Activated CD4-positive, CD25-positive, alpha-beta regulatory T cell treated with anti-CD3 and anti-CD28 coated beads, Interleukin-2, amount 50 U/mL, for 72 hours (primary cell): ENCODE results near the gene GPATCH3.
A peak's percentile ranks its signal among the peaks of the same experiment; 100 is the strongest.
"Not testable (repeated sequence)": the region's sequence is repeated elsewhere in the genome, so short reads cannot be mapped to it uniquely, and the experiment has no call there.

ENCODE experiments used
- DNase-seq: peaks from one replicate; pipeline ENCODE4 v3.0.0; 2021

GPATCH3 gene, protein sequence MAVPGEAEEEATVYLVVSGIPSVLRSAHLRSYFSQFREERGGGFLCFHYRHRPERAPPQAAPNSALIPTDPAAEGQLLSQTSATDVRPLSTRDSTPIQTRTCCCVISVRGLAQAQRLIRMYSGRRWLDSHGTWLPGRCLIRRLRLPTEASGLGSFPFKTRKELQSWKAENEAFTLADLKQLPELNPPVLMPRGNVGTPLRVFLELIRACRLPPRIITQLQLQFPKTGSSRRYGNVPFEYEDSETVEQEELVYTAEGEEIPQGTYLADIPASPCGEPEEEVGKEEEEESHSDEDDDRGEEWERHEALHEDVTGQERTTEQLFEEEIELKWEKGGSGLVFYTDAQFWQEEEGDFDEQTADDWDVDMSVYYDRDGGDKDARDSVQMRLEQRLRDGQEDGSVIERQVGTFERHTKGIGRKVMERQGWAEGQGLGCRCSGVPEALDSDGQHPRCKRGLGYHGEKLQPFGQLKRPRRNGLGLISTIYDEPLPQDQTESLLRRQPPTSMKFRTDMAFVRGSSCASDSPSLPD

DNA sequence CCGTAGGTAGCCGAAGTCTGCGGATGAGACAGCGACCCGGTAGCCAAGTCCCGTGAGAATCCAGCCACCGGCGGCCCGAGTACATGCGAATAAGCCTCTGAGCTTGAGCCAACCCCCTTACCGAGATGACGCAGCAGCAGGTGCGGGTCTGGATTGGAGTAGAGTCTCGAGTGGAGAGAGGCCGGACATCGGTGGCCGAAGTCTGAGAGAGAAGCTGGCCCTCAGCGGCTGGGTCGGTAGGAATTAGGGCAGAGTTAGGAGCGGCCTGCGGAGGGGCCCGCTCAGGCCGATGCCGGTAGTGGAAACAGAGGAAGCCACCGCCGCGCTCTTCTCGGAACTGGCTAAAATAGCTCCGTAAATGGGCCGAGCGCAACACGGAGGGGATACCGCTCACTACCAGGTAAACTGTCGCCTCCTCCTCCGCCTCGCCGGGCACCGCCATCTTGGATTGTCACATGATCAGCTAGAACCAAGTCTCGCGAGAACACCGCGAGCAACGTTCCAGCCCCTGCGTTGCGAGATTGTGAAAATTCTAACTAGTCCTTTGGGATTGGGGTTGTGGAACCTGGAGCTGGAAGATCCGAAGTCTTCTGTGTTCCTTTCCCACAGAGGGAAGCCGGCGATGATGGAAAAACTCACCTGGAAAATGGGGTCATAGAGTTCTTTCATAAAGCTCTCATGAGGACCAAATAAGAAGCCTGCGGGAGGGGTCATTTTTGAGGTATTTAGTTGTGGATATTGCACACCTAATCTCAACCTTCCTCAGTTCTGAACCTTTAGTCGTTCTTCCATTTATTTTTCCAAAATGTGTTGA lies at the start of gene GPATCH3:
GPATCH3 (minus strand) TSS at position 467 of the 814 bp plus-strand sequence; CDS start at position 442, 25 bp downstream.
- peak; percentile 86 for DNase-seq

DNA sequence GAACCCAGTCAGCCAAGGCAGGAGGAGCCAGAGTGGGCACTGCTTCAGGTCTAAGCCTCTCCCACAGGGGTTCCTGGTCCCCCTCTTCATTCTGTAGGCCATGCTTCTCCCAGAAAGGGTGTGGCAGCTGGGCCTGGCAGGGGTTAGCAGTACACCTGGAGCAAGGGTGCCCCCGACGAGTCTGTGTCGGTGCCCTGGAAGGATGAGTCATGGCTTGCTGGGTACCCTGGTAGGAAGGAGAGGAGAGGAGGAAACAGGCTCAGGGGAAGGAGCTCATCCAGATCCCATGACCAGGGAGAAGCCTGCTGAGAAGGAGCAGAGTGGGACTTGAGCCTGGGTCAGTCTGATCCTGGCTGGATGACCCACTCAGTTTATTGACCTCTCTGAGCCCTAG lies 49.7 kb upstream of the GPATCH3 start:
- no peak for DNase-seq

DNA sequence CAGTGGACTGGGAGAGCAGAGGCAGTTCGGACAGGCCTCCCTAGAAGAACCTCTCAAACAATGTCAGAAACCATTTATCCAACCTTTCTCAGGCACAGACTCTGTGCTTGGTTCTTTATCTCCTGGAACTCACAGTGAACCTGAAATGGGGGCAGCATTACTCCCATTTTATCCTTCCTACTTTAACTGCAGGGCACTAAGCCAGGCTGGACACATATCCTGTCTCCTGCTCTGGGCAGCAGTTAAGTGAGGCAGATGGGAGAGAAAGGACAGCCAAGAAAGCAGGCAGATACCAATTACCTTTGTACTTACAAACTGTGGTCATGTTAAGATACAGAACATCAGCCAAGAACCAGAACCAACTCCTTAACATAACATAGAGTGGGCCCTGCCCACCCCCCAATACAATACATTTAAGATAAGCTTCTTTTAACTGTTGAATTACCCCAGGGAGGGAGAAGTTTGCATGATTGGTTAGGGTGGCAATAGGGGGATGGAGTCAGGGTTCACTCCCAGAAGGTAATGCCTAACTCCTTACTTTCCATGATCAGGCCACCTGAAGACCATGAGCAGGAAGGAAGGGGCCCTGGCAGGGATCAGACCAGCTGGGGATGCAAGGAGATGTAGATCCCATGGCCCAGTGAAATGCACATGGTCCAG lies 49.1 kb upstream of the GPATCH3 start:
- no peak for DNase-seq

DNA sequence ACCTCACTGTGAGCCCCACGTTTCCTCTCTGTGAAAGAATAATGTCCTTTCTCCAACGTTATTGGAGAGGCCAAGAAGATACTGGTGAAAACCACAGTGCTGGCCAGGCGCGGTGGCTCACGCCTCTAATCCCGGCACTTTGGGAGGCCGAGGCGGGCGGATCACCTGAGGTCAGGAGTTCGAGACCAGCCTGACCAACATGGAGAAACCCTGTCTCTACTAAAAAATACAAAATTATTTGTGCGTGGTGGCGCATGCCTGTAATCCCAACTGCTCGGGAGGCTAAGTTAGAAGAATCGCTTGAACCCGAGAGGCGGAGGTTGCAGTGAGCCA lies 48.4 kb upstream of the GPATCH3 start:
- DNase-seq: not testable (repeated sequence)

DNA sequence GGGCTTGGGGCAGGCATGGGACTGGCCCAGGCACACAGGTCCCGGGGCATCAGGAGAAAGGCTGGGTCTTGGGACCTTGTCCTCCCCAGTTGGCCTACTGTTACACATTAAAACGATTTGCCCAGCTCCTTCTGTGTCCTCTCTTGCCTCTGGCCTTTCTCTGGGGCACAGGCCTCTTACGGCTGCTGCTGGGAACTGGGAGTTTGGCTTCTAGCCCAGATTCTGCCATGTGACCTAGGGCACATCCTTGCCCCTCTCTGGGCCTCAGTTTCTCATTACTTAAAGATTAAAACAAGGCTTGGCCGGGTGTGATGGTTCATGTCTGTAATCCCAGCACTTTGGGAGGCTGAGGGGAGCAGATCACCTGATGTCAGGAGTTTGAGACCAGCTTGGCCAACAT lies 46.0 kb upstream of the GPATCH3 start:
- no peak for DNase-seq

DNA sequence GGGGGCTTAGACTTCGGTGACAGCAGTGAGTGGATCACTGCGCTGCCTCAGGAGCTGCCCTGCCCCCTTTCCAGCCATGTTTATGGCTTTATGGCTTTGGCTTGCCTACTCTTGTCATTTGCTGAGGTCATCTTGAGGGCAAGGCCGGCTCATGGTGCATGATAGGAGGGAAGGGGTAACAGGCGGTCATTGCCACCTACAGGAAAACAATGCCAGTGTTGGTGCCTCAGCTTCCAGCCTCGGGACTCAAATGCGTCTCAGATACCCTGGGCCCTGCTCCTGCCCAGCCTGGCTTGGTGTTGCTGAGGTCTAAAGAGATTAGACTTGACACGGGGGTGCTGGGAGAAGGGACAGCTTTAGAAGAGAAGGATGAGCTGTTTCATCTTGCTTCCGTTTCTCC lies 45.5 kb upstream of the GPATCH3 start:
- no peak for DNase-seq

DNA sequence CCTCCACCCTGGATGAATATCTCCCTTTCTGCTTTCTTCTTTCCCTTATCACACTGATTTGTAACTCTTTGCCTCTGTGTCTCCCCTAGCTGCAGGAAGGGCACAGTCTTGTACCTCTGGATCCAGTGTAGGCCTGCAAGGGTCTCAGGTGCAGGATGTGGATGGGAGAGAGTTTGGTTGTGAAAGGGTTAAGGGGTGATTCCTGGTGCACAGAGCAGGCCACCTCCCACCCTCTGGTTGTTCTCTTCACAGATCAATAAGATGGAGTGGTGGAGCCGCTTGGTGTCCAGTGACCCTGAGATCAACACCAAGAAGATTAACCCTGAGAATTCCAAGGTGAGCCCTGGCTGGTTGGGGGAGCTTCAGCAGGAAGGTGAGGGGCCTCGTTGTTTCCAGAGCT lies 44.9 kb upstream of the GPATCH3 start:
- no peak for DNase-seq

DNA sequence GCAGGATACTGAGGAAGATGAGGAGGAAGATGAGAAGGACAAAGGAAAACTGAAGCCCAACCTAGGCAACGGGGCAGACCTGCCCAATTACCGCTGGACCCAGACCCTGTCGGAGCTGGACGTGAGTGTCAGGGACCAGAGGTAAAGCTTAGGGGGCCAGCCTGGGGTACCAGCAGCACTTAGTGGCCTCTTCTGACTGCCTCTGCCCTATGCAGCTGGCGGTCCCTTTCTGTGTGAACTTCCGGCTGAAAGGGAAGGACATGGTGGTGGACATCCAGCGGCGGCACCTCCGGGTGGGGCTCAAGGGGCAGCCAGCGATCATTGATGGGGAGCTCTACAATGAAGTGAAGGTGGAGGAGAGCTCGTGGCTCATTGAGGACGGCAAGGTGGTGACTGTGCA lies 42.4 kb upstream of the GPATCH3 start:
- no peak for DNase-seq

DNA sequence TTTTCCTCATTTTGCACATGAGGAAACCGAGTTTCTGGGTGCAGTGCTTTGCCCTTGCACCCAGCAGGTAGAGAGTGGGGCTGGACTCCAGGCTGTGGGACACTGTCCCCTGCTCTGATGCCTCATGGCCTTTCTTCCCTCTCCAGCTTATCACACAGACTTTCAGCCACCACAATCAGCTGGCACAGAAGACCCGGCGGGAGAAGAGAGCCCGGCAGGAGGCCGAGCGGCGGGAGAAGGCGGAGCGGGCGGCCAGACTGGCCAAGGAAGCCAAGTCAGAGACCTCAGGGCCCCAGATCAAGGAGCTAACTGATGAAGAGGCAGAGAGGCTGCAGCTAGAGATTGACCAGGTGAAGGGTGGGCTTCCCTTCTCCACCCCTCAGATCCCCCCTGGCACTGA lies 41.0 kb upstream of the GPATCH3 start:
- no peak for DNase-seq

DNA sequence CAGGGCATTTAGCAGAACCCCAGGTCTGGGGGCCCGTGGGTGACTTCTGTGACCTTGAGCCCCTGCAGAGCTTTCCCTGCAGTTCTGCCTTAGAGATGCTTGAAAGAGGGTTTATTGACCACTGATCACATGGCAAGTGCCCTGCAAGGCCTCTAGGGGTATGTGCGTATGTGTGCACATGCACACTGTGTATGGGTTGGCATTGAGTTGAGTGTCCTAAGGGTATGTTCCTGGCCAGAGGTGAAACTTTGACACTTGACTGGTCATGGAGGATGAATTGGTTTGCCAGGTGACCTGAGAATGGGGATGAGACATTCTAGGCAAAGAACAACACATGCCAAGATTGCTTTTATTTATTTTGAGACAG lies 38.4 kb upstream of the GPATCH3 start:
- no peak for DNase-seq

DNA sequence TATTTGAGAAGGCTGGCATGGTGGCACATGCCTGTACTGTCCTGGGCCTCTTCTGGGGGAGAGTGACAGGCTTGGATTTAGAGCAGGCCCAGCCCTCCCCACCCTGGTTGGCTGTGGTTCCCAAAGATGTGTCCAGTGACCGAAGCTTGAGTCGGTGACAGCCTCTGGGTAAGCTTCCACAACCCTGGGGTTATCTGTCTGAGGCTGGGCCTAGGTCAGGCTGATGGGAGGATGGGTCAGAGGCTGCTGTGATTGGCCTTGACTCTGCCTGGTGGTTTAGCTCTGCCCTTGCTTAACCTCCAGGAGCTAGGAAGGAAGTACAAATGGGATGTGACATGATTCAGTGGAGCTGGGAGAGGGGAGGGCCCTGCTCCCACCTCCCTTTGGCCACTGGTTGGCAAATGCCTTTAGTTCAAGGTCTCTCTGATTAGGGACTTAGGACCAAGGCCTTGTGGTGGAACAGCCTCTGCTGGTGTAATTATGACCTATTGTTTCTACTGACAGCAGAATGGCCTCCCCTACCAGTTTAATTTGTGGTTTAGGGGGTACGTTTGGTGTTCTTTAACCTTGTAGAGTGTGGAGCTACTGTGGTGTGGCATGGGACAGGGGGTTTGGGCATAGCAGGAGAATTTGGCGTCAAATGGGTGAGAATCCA lies 37.9 kb upstream of the GPATCH3 start:
- DNase-seq: no peak

DNA sequence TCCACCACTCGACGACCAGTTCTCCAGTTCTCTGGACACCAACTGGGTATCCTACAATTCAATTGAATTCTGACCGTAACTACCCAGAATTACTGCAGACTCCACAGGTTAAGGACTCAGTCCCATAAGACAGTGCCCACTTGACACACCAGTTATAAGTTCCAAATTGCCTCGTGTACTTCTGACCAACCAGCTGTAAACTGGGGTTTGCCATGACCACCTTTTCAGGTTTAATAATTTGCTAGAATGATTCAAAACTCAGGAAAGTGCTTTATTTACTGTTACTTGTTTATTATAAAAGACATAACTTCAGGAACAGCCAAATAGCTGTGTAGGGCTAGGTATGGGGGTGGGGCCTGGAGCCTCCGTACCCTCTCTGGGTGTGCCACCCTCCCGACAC lies 36.6 kb upstream of the GPATCH3 start:
- DNase-seq: no peak

DNA sequence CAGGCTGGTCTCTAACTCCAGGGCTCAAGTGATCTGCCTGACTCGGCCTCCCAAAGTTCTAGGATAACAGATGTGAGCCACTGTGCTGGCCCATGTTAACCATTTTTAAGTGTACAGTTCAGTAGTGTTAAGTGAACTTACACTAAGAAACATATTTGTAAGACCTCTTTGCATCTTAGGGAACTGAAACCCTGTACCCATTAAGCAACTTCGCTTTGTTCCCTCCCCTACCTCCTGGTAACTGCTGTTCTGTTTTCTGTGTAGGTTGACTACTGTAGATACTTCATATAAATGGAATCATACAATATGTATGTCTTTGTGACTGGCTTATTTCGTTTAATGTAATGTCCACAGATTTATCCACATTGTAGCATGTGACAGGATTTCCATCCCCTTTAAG lies 32.3 kb upstream of the GPATCH3 start:
- DNase-seq: no peak

DNA sequence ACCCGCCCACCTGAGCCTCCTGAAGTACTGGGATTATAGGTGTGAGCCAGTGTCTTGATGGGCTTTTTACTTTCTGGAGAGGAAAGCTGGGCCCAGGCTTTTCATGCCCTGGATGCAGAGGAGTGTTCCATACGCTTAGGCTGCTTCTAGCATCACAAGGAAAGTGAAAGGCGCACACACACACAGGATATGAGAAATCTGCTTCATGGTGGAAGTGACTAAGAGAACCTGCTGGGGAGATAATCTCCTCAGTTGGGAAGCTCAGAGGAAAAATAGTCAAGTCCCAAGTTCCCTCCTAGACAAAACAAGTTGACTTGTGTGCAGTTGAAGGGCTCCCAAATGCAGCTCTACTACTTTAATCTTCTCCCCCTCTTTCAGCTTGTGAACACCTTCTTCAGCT lies 23.4 kb upstream of the GPATCH3 start:
- no peak for DNase-seq

DNA sequence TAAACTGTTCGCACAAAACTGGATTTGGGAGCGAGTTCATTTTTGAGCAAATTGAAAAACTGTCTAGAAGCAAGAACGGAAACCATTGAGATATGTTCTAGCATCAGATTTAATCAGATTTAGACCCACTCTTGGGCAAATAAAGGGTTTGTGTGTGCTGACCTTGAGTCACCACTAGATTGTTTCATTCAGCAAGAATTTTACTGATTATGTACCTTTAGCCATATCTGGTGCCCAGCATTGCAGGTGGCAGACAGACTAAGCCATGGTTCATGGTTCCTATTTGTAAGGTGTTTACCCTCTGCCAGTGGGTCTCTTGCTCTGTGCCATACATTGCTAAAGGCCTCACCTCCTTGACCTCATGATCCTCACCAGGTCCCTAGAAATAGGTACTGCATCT lies 22.6 kb upstream of the GPATCH3 start:
- DNase-seq: no peak

DNA sequence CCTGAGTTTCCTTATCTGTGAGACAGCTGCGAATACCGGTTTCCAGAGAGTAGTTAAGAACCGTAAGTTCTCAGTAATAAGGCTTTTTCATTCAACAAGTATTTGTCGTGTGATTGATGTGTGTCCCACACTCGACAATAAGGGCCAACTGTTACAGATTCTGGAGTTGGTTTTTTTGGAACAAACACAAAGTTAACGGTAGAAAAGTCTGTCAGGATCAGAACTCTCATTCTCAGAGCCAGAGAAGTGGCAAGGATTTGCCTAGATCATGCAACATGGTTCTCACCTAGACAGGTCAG lies 22.1 kb upstream of the GPATCH3 start:
- DNase-seq: no peak

DNA sequence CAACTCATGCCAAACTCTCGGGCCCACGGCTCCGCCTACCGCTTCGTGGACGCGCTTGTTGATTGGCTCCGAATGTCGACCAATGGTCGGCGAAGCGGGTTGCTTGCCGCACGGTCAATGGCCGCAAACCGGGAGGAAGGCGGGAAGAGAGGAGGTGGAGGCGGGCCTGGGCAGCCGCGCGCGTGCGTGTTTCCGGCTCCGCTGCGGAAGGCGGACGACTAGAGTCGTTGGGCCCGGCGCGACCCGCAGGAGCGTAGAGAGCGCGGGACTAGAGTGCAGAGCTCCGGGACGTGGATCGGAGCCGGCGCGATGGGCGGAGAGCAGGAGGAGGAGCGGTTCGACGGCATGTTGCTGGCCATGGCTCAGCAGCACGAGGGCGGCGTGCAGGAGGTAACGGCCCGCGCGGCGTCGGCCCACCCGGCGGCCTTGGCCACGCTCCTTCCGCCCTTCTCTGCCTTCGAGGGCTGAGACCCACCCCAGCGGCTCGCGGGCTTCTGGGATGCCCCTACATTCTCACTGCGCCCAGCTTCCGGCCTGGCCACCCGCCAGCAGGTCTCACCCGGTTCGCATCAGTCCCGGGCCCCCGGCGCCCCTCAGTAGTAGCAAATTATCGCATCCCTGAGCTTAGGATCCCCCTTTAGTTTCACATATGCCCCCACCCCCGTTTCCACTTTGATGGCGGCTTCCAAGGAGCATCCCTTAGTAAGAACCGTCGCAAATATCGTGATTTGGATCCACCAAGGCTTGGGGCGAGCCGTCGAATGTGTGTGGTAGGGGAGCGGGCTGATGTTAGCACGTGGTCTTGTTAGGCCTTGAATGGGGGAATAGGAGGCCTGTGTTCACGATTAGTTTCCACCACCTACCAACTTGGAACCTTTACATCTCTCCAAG lies 21.5 kb upstream of the GPATCH3 start, which contains the start of gene NUDC:
NUDC (plus strand) TSS at position 204 of the 891 bp plus-strand sequence; CDS start at position 310, 106 bp downstream.
- DNase-seq: peak; percentile 95

DNA sequence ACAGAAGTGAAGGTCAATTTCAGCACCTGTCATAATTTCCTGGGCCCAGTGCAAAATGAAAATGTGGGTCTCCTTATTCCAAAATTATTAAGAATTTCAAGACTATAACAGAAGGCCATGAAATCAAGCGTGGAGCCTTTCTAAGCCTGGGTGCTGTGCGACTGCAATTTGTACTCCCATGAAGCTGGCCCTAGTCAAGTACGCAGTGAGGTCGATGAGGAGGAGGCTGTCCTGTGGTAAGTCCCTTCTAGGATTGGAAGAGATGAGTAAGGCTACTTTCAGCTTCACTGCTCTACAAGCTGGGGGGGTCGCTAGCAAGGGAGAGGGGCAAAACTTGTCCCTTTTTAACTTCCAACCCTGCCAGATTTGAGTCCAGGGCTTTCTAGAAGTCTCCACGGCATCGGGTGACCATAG lies 20.9 kb upstream of the GPATCH3 start:
- no peak for DNase-seq

DNA sequence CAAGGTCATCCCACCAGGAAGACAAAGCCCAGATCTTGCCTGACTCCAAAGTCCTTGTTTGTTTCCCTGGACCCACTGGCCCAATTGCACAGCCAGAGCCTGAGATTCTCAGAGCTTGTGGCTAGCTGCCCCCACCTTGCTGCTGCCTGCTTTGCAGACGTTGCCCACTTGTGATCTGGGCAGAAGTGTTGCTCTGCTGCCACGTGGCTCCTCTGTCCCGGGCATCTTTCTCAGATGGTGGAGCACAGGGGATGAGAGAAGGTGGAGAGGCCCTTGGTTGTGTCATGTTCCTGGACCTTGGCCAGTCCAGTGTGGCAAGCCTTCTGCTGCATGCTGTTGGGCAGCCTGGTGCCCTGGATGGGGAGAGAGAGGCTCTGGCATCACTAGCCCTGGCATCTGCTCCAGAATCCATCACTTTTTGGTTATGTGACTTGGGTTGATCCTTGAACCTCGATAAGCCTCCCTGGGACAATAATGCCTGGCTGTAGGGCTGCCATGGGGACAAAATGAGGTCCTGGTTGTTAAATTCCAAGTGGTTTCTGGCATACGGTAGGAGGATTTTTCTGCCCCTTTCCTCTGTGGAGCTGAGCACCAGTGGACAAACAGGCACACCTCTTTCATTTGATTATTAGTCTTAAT lies 15.1 kb upstream of the GPATCH3 start:
- no peak for DNase-seq

DNA sequence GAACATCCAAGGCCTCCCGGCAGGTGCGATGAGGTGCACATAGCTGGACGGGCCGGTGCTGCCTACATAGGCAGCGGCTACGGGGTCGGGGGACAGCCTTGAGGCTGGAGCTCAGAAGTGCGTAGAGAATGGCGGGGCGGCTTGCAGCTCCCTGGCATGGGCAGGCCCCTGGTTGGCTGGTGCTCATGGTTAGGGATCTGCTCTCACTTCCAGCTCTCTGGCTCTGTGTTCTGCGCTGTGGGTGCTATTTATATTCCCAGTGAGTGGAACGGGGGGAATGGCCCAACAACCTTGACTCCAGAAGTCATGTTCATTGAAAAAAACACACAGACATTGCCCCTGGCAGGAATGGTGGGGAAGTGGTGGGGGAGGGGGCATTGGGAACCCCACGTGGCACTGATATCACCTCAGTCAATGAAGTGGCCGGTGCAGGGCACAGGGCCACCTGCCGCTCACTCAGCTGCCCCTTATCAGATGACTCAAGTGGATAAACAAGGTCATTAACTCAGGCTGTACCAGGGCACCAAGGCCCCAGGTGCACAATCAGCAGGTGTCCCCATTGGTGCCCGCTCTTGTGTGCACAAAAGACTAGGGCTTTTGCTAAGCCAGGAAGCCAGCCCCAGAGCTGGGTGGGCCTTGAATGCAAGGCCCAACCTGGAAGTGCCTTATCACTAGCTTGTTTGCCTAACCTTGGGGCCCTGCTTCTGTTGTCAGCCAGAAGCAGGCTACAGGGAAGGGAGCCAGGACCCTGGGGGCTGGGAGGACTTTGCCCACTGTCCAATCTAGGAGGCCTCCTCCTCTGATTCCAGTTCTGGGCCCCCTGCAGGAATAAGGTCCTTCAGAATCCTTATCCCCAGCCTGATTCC lies 13.7 kb upstream of the GPATCH3 start, which contains the start of gene NR0B2:
NR0B2 (minus strand) TSS at position 222 of the 866 bp plus-strand sequence; CDS start at position 187, 35 bp downstream.
- no peak for DNase-seq

DNA sequence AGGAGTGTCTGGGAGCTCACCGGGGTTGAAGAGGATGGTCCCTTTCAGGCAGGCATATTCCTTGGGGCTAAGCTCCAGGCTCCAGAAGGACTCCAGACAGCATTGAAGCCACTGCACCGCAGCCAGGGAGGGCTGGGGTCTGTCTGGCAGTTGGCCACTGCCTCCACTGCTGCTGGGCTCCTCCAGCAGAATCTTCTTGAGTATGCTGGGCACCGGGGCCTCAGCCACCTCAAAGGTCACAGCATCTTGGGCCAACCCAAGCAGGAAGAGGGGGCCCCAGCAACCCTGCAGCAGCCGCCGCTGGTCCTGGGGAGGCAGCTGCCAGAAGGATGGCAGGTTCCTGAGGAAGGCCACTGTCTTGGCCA lies 13.1 kb upstream of the GPATCH3 start:
- DNase-seq: no peak
